Colon (tissue), 2 donors: ENCODE results near the gene VRK3.
"Not testable (repeated sequence)": the region's sequence is repeated elsewhere in the genome, so short reads cannot be mapped to it uniquely, and the experiment has no call there.

Experiments used
- FAIRE-seq: peaks from 2 replicates; lab custom pipeline; 2012; peaks lifted over from hg19 to GRCh38; lab: Jason Lieb, UNC
- donor health status: control.
- donor health status: control.

The VRK3 gene

GRCh38 chr19:49988007-49988406 lies 37.2 kb downstream of the VRK3 start:
- FAIRE-seq = no peak

DNA sequence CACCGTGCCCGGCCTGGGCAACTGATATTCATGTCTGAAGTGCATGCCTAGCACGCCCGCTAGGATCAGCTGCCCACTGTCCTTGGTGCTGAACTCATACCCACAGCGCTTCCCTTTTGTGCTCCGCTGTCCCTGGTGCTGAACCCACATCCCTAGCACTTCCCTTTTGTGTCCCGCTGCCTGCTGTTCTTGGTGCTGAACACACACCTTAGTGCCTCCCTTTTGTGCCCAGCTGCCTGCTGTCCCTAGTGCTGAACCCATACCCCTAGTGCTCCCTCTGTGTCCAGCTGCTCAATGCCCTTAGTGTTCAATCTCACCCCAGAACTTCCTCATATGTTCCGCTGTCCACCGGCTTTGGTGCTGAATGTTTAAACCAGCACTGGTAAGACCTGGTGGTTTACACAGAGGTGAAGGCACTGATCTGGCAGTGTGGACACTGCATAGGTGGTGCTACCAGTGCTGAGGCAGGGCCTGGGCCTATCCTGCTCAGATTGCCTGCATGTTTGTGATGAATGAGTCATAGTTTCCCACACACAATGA lies 37.9 kb downstream of the VRK3 start:
- no peak for FAIRE-seq

- no peak for FAIRE-seq
Measured at GRCh38 chr19:49986354-49986753, 38.8 kb downstream of the VRK3 start.

- FAIRE-seq = no peak
Measured at GRCh38 chr19:49985871-49986270, 39.3 kb downstream of the VRK3 start.

- no peak for FAIRE-seq
Measured at GRCh38 chr19:49984491-49984890, 40.7 kb downstream of the VRK3 start.

GRCh38 chr19:49983645-49984229 lies 41.4 kb downstream of the VRK3 start:
- FAIRE-seq = no peak

DNA sequence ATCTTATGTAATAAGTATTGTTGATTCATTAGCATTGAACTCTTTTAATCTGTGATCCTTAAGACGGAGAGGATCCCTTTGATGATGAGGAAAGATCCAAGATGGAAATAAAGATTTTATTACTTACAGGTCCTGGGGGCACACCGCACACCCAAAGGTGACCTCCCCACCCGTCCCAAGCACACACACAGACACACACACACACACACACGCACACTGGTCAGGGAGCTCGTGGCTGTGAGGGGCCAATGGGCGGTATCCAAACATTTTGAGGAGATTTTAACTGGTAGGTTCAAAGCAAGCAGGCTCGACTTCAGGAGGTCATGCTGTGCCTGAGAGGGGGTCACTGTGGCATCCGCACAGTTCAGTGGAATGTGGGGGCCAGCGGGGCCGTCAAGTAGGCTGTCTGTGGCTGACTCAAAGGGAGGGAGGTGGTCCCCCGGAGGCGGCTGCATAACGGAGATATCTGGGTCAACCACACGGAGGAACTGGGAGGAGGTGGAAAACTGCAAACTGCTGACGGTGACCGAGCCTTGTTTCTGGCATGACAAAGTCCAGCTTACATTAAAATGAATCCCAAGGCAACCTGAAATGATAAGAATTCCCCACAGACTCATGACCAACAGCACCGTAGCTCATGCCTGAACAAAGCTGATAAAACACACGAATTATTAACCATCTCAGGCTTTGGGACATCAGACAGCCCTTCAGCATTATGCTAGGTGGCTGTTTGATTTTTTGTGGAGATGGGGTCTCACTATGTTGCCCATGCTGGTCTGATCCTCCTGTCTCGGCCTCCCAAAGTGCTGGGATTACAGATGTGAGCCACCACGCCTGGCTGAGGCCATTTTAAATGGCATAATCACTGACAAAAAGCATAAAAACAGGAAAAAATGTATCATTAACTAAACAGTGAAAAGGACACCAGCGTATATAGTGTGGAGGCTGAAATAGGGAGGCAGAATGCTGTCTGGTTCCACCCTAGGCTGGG lies 43.3 kb downstream of the VRK3 start:
- FAIRE-seq = no peak

GRCh38 chr19:49978324-49978723 lies 46.8 kb downstream of the VRK3 start:
- no peak for FAIRE-seq

GRCh38 chr19:49977881-49978280 lies 47.3 kb downstream of the VRK3 start:
- no peak for FAIRE-seq

DNA sequence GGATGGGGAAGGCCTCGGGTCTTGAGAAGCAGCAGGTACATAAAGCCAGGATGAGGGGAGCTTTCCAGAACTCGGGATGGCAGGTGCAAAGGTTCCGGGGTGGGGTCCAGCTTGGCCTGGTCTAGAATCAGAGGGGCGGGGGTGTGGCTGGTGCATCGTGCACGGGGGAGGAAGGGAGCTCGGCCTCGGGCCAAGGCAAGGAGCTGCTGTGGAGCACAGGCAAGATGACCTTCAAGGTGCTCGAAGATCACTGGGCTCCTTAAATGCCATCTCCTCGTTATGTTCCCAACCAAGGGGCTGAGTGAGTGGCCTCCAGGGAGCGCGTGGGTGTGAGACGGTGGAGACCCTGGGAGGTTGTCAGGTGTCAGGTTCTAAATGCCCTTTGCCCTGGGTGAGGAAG lies 48.1 kb downstream of the VRK3 start:
- no peak for FAIRE-seq

GRCh38 chr19:49976496-49976895 lies 48.7 kb downstream of the VRK3 start:
- no peak for FAIRE-seq

DNA sequence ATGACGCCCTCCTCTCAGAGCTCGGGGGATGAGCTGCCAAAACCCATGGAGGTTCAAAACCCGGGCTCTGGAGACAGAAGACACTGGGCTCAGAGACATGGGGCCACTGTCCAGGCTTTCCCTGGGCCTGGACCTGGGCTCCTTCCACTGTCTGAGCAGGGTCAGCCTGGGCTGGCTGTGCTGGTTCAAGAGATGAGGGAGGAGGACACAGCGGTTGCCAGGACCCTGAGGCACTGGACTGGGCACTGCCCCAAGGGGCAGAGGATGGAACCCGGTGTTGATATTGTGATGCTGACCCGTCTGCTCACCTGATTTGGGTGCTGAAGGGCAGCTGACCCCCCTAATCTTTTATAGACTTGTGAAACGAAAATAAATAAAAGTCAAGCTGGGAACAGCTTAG lies 50.1 kb downstream of the VRK3 start:
- no peak for FAIRE-seq

GRCh38 chr19:49973987-49974386 lies 51.2 kb downstream of the VRK3 start:
- FAIRE-seq = no peak

- no peak for FAIRE-seq
Measured at GRCh38 chr19:49972841-49973240, 52.3 kb downstream of the VRK3 start.

GRCh38 chr19:49971991-49972411 lies 53.2 kb downstream of the VRK3 start:
- no peak for FAIRE-seq

- not testable (repeated sequence) for FAIRE-seq
Measured at GRCh38 chr19:49969355-49969754, 55.8 kb downstream of the VRK3 start.

- FAIRE-seq = no peak
Measured at GRCh38 chr19:49968279-49968922, 56.8 kb downstream of the VRK3 start.

DNA sequence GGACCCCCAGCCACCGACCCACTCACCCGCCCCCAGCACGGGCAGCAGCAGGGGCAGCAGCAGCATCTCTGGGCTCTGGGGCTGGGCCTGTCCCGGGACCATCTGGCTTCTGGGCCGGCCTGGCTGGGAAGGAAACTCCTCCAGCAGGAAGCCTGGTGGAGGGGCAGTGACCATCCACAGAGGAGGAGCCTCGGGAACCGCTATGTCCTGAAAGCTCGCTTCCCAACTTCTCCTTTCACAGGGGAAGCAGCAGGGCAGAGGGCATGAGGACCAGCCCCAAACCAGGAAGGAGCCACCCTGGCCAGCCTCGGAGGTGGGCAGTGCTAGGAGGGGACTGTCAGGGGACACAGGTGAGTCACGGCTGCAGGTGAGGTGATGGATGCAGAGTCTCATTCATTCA lies 64.2 kb downstream of the VRK3 start, which contains the start of gene SIGLEC11:
SIGLEC11 (minus strand) TSS at position 193 of the 400 bp plus-strand sequence; CDS start at position 102, 91 bp downstream.
- not testable (repeated sequence) for FAIRE-seq

DNA sequence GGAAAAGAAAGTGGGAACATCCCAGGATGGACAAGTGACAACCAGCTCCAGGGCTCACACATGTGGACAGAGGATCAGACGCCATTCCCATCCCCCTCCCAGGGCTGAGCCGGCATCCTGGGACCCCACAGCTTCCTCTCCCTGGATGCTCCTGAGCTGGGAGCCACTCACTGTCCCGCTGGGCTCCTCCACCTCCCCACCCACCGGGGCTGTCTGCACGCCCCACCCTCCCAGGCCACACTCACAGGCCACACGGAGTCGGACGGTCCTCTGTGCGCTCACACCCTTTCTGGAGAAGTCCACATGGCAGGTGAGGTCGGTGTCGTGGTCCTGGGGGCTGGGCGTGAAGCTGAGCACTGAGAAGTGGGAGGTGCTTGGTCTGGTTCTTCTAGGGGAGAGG lies 65.3 kb downstream of the VRK3 start:
- not testable (repeated sequence) for FAIRE-seq

- FAIRE-seq = not testable (repeated sequence)
Measured at GRCh38 chr19:49958596-49958995, 66.6 kb downstream of the VRK3 start.

DNA sequence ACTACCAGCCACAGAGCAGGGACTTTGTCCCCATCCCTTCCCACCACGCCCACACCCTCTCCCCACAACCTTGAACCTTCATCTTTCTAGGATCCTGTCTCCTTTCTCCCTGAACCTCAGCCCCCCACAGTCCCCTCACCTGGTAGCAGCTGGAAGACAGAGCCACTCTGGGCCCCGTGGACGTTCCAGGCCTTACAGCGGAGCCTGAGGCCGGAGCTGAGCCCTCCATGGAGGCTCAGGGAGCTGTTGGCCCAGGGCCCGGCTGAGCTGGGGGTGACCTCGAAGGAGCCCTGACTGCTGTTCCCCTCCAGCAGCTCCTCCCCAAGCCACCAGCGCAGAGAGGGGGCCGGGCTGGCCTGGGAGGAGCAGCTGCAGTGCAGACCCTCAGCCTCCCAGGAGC lies 67.0 kb downstream of the VRK3 start:
- not testable (repeated sequence) for FAIRE-seq

DNA sequence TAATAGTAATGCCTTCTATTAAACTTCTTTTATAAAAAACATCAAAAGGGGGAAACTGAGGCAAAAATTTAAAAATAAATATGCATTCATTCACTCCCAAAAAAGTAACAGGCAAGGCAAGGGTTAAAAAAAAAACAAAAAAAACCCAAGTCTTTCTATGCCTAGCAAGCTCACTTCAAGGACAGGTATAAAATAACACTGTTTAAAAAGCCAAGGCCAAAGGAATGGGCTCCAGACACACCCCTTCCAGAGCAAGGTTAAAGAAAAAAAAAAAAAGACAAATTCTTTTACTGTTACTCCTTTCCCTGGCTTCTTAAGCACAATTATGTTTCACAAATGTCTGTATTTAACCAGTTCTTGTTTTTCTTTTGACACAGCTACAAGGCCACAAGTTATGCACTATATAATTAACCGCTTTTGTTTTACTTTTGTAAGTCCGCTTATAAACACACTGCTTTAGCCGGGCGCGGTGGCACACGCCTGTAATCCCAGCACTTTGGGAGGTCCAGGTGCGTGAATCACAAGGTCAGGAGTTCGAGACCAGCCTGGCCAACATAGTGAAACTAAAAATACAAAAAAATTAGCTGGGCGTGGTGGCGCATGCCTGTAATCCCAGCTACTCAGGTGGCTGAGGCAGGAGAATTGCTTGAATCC lies 67.8 kb downstream of the VRK3 start:
- no peak for FAIRE-seq
